Mesenchymal stem cell (in vitro differentiated cells and primary cell): ENCODE results near the gene CNIH1.
"Not testable (repeated sequence)": the region's sequence is repeated elsewhere in the genome, so short reads cannot be mapped to it uniquely, and the experiment has no call there.

Experiments used
- DNase-seq: peaks from one replicate; pipeline ENCODE4 v3.0.0-alpha.2; 2013
- H2AFZ ChIP-seq: one replicate; pipeline ENCODE4 v1.6.1; 2013; ENCODE audit warnings: low read depth, mild to moderate bottlenecking, control low read depth, inconsistent platforms, low read length, moderate library complexity
- H2AK5ac ChIP-seq: 2 replicates; pipeline ENCODE4 v1.6.1; 2013; ENCODE audit warnings: low read length, moderate library complexity, mild to moderate bottlenecking, inconsistent platforms; ENCODE audit not compliant: severe bottlenecking
- H2BK120ac ChIP-seq: one replicate; pipeline ENCODE4 v1.6.1; 2013; ENCODE audit warnings: low read depth, mild to moderate bottlenecking, inconsistent platforms, low read length, moderate library complexity
- H2BK12ac ChIP-seq, 2 experiments: one replicate each; pipeline ENCODE4 v1.6.1; 2013; ENCODE audit warnings: inconsistent platforms in 2 of 2, low read length in 2 of 2, mild to moderate bottlenecking in 2 of 2, moderate library complexity in 2 of 2, control low read depth in 1 of 2
- H2BK15ac ChIP-seq: one replicate; pipeline ENCODE4 v1.6.1; 2013; ENCODE audit warnings: mild to moderate bottlenecking, low read depth, inconsistent platforms; ENCODE audit not compliant: poor library complexity, severe bottlenecking
- H2BK5ac ChIP-seq: 2 replicates; pipeline ENCODE4 v1.6.1; 2013; ENCODE audit warnings: low read depth, mild to moderate bottlenecking, low read length, control low read depth, inconsistent platforms; ENCODE audit not compliant: poor library complexity, severe bottlenecking
- H3K14ac ChIP-seq, 2 experiments: one replicate each; pipeline ENCODE4 v1.6.1; 2013; ENCODE audit warnings: inconsistent platforms in 2 of 2, low read length in 2 of 2, control low read depth in 1 of 2, mild to moderate bottlenecking in 1 of 2, moderate library complexity in 1 of 2
- H3K18ac ChIP-seq, 2 experiments: one replicate each; pipeline ENCODE4 v1.6.1; 2013; ENCODE audit warnings: inconsistent platforms in 2 of 2, low read length in 2 of 2, control low read depth in 1 of 2, low read depth in 1 of 2, mild to moderate bottlenecking in 1 of 2
- H3K23ac ChIP-seq, 2 experiments: one replicate each; pipeline ENCODE4 v1.6.1; 2013; ENCODE audit warnings: inconsistent platforms in 2 of 2, low read length in 2 of 2, mild to moderate bottlenecking in 2 of 2, moderate library complexity in 2 of 2, control low read depth in 1 of 2
- H3K27ac ChIP-seq: 2 replicates; pipeline ENCODE4 v1.5.1; 2013; ENCODE audit warnings: mild to moderate bottlenecking, moderate library complexity, low read length, control low read depth, inconsistent platforms; ENCODE audit not compliant: poor library complexity, severe bottlenecking
- H3K27me3 ChIP-seq, 2 experiments: 2 replicates each; pipeline versions ENCODE4 v1.6.1 to v1.7.0; 2013; ENCODE audit warnings: low read length in 2 of 2, mild to moderate bottlenecking in 2 of 2, moderate library complexity in 2 of 2, control low read depth in 1 of 2, inconsistent platforms in 1 of 2; ENCODE audit not compliant: control insufficient read depth in 1 of 2, insufficient read depth in 1 of 2
- H3K36me3 ChIP-seq, 2 experiments: 2 replicates each; pipeline versions ENCODE4 v1.6.1 to v1.7.0; 2013; ENCODE audit warnings: low read length in 2 of 2, control low read depth in 1 of 2, inconsistent platforms in 1 of 2, low read depth in 1 of 2, mild to moderate bottlenecking in 1 of 2; ENCODE audit not compliant: insufficient read depth in 2 of 2, control insufficient read depth in 1 of 2
- H3K4ac ChIP-seq, 2 experiments: one replicate each; pipeline ENCODE4 v1.6.1; 2013; ENCODE audit warnings: inconsistent platforms in 2 of 2, low read length in 2 of 2, mild to moderate bottlenecking in 2 of 2, moderate library complexity in 2 of 2, control low read depth in 1 of 2, low read depth in 1 of 2
- H3K4me1 ChIP-seq: 2 replicates; pipeline ENCODE4 v1.6.1; 2013; ENCODE audit warnings: low read depth, low read length, control low read depth; ENCODE audit not compliant: control insufficient read depth, insufficient read depth
- H3K4me2 ChIP-seq: 2 replicates; pipeline ENCODE4 v1.6.1; 2013; ENCODE audit warnings: low read length, mild to moderate bottlenecking, inconsistent platforms; ENCODE audit not compliant: poor library complexity, severe bottlenecking
- H3K4me3 ChIP-seq, 2 experiments: 2 replicates each; pipeline versions ENCODE4 v1.5.1 to v1.7.0; 2013; ENCODE audit warnings: low read length in 2 of 2, mild to moderate bottlenecking in 2 of 2, control low read depth in 1 of 2, low read depth in 1 of 2; ENCODE audit not compliant: insufficient read depth in 1 of 2
- H3K79me1 ChIP-seq: replicated peaks from 2 replicates; pipeline ENCODE4 v1.6.1; 2013; ENCODE audit warnings: mild to moderate bottlenecking, control low read depth, low read length, inconsistent platforms; ENCODE audit not compliant: poor library complexity, severe bottlenecking
- H3K9ac ChIP-seq: 2 replicates; pipeline ENCODE4 v1.7.0; 2013; ENCODE audit warnings: mild to moderate bottlenecking, low read length, moderate library complexity
- H3K9me3 ChIP-seq: 2 replicates; pipeline ENCODE4 v1.7.0; 2013; ENCODE audit warnings: mild to moderate bottlenecking, low read length; ENCODE audit not compliant: control insufficient read depth
- H4K8ac ChIP-seq: one replicate; pipeline ENCODE4 v1.6.1; 2013; ENCODE audit warnings: inconsistent platforms, mild to moderate bottlenecking, low read length, moderate library complexity
- H4K91ac ChIP-seq: one replicate; pipeline ENCODE4 v1.6.1; 2013; ENCODE audit warnings: mild to moderate bottlenecking, low read length, inconsistent platforms
- WGBS: methylation state at CpG from one replicate; pipeline ENCODE4 v1.1.7; 2013; ENCODE audit warnings: mixed read lengths; 5-methylcytosine and 5-hydroxymethylcytosine counted together

The CNIH1 gene

DNA sequence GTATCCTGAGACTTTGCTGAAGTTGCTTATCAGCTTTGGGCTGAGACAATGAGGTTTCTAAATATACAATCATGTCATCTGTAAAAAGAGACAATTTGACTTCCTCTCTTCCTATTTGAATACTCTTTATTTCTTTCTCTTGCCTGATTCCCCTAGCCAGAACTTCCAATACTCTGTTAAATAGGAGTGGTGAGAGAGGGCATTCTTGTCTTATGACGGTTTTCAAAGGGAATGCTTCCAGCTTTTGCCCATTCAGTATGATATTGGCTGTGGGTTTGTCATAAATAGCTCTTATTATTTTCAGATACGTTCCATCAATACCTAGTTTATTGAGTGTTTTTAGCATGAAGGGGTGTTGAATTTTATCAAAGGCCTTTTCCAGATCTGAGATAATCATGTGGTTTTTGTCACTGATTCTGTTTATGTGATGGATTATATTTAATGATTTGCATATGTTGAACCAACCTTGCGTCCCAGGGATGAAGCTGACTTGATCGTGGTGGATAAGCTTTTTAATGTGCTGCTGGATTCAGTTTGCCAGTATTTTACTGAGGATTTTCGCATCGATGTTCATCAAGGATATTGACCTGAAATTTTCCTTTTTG lies 37.7 kb downstream of the CNIH1 start:
- H3K18ac ChIP-seq, H3K27ac ChIP-seq, H3K9ac ChIP-seq, H3K14ac ChIP-seq, H3K79me1 ChIP-seq, H3K36me3 ChIP-seq, H2AK5ac ChIP-seq, H4K91ac ChIP-seq, H3K27me3 ChIP-seq, H3K4me3 ChIP-seq, H4K8ac ChIP-seq, H3K4ac ChIP-seq, H2BK120ac ChIP-seq, H2AFZ ChIP-seq, H2BK5ac ChIP-seq, H3K23ac ChIP-seq, H3K4me1 ChIP-seq, H2BK15ac ChIP-seq, H3K9me3 ChIP-seq, H3K4me2 ChIP-seq, DNase-seq, H2BK12ac ChIP-seq: not testable (repeated sequence)
- 96% methylated on average over 5 of the region's 6 CpGs for WGBS

- no peak overlapping the region for H4K91ac ChIP-seq
- H2AFZ ChIP-seq = no peak overlapping the region
- no peak overlapping the region for H3K23ac ChIP-seq
- H3K27me3 ChIP-seq = no peaks in the 10 kb centered on the region
- no peak overlapping the region for H3K14ac ChIP-seq
- no peak overlapping the region for H3K4me2 ChIP-seq
- H3K27ac ChIP-seq = no peak overlapping the region
- H4K8ac ChIP-seq = no peak overlapping the region
- H2AK5ac ChIP-seq = no peak overlapping the region
- no peak overlapping the region for H2BK12ac ChIP-seq
- no peak overlapping the region for H2BK120ac ChIP-seq
- no peak overlapping the region for H2BK15ac ChIP-seq
- H3K9ac ChIP-seq = no peak overlapping the region
- no peak overlapping the region for H3K18ac ChIP-seq
- no peak for DNase-seq
- peaks cover 7% of the 10 kb centered on the region for H3K4me1 ChIP-seq
- peaks cover 0 to 5% of the 10 kb centered on the region in 2 experiments for H3K36me3 ChIP-seq
- H3K4ac ChIP-seq = no peak overlapping the region
- H3K4me3 ChIP-seq = no peak overlapping the region
- peaks cover 20% of the 10 kb centered on the region for H3K79me1 ChIP-seq
- no peaks in the 10 kb centered on the region for H3K9me3 ChIP-seq
- H2BK5ac ChIP-seq = no peak overlapping the region
- 100% methylated on average over 1 of the region's 2 CpGs for WGBS
Observed at GRCh38 chr14:54399560-54399959, 41.6 kb downstream of the CNIH1 start.

DNA sequence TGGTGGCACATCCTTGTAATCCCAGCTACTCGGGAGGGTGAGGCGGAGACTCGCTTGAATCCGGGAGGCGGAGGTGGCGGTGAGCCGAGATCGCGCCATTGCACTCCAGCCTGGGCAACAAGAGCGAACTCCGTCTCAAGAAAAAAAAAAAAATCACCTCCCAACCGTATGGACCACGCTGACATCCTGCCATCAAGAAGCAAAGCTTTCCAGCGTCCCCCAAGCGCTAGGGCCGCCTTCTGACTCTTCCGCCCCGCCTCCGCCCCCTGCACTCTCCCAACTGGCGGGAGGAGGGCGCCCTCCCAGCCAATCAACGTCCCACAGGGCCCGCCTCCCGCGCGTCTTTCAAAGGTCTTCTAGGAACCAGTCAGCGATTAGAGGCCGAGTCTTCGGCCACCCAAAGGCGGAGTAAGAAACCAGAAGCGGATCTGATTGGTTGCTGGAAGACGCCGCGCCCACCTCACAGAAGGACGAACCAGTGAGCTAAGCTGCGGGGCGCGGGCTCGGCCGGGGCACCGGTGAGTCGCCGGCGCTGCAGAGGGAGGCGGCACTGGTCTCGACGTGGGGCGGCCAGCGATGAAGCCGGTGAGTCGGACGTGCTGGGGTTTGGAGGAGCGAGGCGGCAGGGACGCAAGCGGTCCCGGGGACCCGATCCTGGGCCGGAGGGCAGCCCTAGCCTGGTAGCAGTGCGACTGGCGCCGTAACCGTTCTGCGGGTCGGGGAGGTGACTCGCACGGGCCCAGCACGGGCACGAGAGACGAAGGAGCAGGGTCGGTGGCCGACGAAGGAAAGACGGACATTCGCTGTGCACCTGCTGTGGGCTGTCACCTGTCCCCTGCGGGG lies 44.5 kb downstream of the CNIH1 start, which contains the start of gene CDKN3:
CDKN3 (plus strand) TSS at position 515 of the 843 bp plus-strand sequence; CDS start at position 577, 62 bp downstream.
- Histone ChIP-seq H2AK5ac (no peak within 1 kb of the TSS), H3K36me3 (peaks cover 0 to 5% of the 10 kb centered on the region in 2 experiments), H3K4me3 (peak within 1 kb of the TSS; percentile 89 to 97), H3K14ac (peak within 1 kb of the TSS in 1 of 2 experiments; percentile 91), H3K23ac (peak within 1 kb of the TSS in 1 of 2 experiments; percentile 81), H2BK5ac (no peak within 1 kb of the TSS), H3K4ac (peak within 1 kb of the TSS; percentile 9 to 64), H3K18ac (peak within 1 kb of the TSS; percentile 50 to 70), H3K9me3 (no peaks in the 10 kb centered on the region), H3K4me2 (peak within 1 kb of the TSS; percentile 100), H3K9ac (peak within 1 kb of the TSS; percentile 87), H2BK12ac (no peak within 1 kb of the TSS), H4K8ac (peak within 1 kb of the TSS; percentile 49), H4K91ac (peak within 1 kb of the TSS; percentile 75), H2BK15ac (no peak within 1 kb of the TSS), H2AFZ (peak within 1 kb of the TSS; percentile 79), H3K4me1 (peaks cover 7% of the 10 kb centered on the region), H3K27me3 (peaks cover 0 to 3% of the 10 kb centered on the region in 2 experiments), H3K79me1 (peaks cover 20% of the 10 kb centered on the region), H2BK120ac (no peak within 1 kb of the TSS), H3K27ac (no peak within 1 kb of the TSS)
- WGBS = 2% methylated on average over 75 of the region's 76 CpGs
- peak; percentile 100 for DNase-seq

DNA sequence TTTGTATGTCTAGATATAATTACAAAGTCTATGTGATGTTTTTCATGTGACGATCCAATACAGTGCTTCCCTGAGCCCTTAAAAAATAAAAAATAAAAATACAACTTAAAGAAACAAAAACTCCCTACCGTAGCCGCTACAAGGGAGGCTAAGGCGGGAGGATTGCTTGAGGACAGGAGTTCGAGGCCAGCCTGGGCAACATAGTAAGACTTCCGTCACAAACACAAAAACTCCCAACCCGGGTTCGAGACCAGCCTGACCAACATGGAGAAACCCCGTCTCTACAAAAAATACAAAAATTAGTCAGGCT lies 45.0 kb downstream of the CNIH1 start:
- no peak overlapping the region for H3K4ac ChIP-seq
- H2BK15ac ChIP-seq = no peak overlapping the region
- peak overlapping the region; percentile 86 for H3K9ac ChIP-seq
- H4K91ac ChIP-seq = no peak overlapping the region
- no peak overlapping the region for H4K8ac ChIP-seq
- peaks cover 18% of the 10 kb centered on the region for H3K79me1 ChIP-seq
- H2BK12ac ChIP-seq = no peak overlapping the region
- H3K27ac ChIP-seq = no peak overlapping the region
- H3K4me1 ChIP-seq = peaks cover 7% of the 10 kb centered on the region
- H3K23ac ChIP-seq = no peak overlapping the region
- no peak overlapping the region for H2BK120ac ChIP-seq
- peak overlapping the region; percentile 65 to 97 for H3K4me3 ChIP-seq
- H2BK5ac ChIP-seq = no peak overlapping the region
- WGBS = 76% methylated on average over 9 of the region's 9 CpGs
- H3K27me3 ChIP-seq = peaks cover 0 to 7% of the 10 kb centered on the region in 2 experiments
- H3K9me3 ChIP-seq = no peaks in the 10 kb centered on the region
- no peak overlapping the region for H2AK5ac ChIP-seq
- DNase-seq = no peak
- H2AFZ ChIP-seq = no peak overlapping the region
- H3K18ac ChIP-seq = peak overlapping the region in 1 of 2 experiments; percentile 14
- H3K4me2 ChIP-seq = peak overlapping the region; percentile 71
- peaks cover 0 to 5% of the 10 kb centered on the region in 2 experiments for H3K36me3 ChIP-seq
- no peak overlapping the region for H3K14ac ChIP-seq
